Retinal pigment epithelial cell (primary cell): Measurements from ENCODE around the gene NOSIP.
"Not testable (repeated sequence)": the region's sequence is repeated elsewhere in the genome, so short reads cannot be mapped to it uniquely, and the experiment has no call there.

Experiments
- DNase-seq: peaks from one replicate; pipeline ENCODE4 v3.0.0-alpha.2; 2010; ENCODE audit warnings: low read depth
- H3K4me3 ChIP-seq: 2 replicates; pipeline ENCODE4 v1.5.1; 2011; ENCODE audit warnings: mild to moderate bottlenecking, low read length, control low read depth, moderate library complexity
- TF ChIP-seq, protein P1 (sequence below): conservative IDR thresholded peaks from 2 replicates; pipeline ENCODE4 v1.5.1; 2011; ENCODE audit warnings: low read depth, low read length, control low read depth, inconsistent platforms

The NOSIP gene, protein sequence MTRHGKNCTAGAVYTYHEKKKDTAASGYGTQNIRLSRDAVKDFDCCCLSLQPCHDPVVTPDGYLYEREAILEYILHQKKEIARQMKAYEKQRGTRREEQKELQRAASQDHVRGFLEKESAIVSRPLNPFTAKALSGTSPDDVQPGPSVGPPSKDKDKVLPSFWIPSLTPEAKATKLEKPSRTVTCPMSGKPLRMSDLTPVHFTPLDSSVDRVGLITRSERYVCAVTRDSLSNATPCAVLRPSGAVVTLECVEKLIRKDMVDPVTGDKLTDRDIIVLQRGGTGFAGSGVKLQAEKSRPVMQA

DNA sequence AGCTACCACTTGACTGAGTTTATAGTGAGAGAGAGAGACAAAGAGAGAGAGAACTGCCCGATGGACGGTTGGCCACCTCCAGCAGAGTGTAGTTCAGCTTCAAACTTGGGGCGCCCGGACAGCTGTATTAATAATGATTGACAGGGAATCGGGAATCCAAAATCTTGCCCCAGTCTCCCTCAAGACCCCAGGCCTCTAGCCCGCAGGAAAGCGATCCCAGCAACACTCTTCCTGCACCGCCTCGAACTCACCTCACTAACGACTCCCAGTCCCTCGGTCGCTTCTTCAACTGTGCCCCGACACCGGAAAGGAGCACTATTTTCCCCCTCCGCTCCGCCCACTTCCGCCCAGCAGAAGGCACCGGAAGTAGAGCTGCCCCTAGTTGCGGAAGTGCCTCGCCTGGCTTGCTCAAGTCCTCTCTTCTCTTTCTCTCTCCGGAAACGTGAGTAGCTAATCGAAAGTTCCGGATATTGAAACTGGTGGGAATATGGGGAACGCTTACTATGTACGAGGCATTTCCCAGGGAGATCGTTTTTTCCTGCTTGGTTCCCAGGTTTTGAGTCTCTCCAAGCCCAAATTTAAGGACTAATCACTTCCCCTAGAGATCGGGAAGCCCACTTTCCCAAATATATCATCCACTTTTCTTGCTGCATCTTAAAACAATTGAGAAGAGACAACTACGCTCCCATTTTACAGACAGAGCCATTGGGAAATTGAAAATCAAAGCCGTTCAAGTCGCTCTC, at the start of gene NOSIP:
NOSIP (minus strand) TSS at position 293 of the 743 bp plus-strand sequence. CDS start 19,865 bp downstream, outside the sequence.
- peak; percentile 87 for DNase-seq
- peak within 1 kb of the TSS; percentile 99 for H3K4me3 ChIP-seq
- TF ChIP-seq, protein P1, sequence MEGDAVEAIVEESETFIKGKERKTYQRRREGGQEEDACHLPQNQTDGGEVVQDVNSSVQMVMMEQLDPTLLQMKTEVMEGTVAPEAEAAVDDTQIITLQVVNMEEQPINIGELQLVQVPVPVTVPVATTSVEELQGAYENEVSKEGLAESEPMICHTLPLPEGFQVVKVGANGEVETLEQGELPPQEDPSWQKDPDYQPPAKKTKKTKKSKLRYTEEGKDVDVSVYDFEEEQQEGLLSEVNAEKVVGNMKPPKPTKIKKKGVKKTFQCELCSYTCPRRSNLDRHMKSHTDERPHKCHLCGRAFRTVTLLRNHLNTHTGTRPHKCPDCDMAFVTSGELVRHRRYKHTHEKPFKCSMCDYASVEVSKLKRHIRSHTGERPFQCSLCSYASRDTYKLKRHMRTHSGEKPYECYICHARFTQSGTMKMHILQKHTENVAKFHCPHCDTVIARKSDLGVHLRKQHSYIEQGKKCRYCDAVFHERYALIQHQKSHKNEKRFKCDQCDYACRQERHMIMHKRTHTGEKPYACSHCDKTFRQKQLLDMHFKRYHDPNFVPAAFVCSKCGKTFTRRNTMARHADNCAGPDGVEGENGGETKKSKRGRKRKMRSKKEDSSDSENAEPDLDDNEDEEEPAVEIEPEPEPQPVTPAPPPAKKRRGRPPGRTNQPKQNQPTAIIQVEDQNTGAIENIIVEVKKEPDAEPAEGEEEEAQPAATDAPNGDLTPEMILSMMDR: no peak

DNA sequence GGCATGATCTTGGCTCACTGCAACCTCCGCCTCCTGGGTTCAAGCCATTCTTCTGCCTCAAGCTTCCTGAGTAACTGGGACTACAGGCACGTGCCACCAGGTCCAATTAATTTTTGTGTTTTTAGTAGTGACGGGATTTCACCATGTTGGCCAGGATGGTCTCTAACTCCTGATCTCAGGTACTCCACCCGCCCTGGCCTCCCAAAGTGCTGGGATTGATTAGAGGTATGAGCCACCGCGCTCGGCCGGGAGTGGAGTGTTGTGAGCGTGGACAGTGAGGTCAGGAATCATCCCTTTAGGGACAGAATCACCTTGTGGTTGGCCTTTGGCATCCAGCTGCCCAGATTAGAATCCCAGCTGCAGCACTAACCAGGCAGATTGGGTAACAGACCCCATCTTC, 49.3 kb upstream of the NOSIP start:
- TF ChIP-seq, protein P1: no peak
- DNase-seq: no peak
- no peak overlapping the region for H3K4me3 ChIP-seq

DNA sequence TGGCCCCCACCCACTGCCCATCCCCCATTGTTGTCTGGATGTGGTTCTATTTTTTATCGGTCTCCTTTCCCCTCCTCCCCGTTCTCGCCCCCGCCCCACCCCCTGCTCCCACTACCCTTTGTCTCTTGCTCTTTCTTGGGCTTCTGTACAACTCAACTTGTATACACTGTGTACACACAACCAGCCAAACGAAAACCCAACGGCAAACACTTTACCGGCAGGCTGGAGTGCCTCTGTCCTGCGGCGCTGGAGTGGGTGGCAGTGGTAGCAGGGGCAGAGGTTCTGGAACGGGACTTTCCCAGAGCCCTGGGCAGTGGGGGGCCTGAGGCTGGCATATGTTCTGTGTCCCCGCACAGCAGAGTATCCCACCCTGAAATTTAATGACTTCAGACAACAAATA, 45.9 kb upstream of the NOSIP start:
- no peak overlapping the region for H3K4me3 ChIP-seq
- DNase-seq: no peak
- TF ChIP-seq, protein P1: no peak

DNA sequence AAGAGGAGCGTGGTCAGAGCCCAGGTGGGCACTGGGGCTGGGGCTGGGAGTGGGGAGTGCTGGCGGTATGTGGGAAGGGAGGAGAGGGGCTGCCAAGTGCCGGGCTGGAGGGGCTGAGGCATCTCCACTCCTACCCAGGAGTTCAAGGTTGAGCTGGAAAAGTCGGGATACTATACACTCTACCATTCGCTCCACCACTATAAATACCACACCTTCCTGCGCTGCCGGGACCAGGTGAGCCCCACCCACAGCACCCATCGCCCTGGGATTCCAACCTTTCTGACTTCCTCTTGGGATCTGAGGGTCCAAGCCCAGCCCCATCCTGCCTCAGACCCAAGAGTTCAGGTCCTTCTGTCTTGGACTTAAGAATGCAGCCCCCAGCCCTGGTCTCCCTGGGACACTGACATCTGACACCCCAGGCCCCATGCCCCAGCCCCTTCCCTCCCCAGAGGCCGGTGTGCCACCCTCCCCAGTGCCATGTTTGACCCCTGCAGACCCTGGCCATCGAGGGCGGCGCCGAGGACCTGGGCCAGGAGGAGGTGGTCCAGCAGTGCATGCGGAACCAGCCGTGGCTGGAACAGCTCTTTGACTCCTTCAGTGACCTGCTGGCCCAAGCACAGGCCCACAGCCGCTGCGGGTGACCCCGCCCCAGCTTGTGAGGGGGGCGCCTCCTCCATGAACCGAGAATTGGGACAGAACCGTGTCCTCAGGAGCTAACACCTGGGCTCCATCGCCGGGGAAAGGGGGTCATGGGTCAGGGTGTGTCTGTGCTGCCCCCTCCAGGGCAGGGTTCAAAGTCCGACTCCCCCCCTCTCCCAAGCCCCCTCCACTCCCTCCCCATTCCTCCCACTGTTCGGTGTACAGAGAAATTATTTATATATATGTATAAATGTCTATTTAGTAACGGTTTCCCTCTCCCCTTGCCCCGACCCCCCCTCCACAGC, 44.9 kb upstream of the NOSIP start:
- no peak for DNase-seq
- no peak overlapping the region for H3K4me3 ChIP-seq
- TF ChIP-seq, protein P1: no peak

DNA sequence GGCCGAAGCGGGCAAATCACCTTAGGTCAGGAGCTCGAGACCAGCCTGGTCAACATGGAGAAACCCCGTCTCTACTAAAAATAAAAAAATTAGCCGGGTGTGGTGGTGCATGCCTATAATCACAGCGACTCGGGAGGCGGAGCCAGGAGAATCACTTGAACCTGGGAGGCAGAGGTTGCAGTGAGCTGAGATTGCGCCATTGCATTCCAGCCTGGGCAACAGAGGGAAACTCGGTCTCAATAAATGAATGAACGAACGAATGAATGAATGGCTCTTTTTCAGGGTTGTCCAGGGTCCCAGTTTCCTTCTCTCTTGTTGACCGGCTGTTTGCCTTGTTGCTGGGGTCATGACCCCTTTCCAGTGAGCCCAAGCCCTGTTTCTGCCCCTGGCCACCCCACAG, 37.5 kb upstream of the NOSIP start:
- H3K4me3 ChIP-seq, DNase-seq: not testable (repeated sequence)

DNA sequence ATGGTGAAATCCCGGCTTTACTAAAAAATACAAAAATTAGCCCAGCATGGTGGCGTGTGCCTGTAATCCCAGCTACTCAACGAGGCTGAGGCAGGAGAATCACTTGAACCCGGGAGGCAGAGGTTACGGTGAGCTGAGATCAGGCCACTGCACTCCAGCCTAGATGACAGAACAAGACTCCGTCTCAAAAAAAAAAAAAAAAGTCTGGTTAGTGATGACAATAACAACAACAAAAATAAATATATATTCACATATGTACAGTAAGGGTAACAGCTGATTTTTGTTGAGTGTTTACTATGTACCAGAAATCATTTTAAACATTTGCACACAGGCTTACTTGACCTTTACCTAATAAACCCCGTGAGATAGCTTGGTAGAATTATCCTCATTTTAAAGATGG, 36.6 kb upstream of the NOSIP start:
- H3K4me3 ChIP-seq: no peak overlapping the region
- TF ChIP-seq, protein P1: no peak
- no peak for DNase-seq

DNA sequence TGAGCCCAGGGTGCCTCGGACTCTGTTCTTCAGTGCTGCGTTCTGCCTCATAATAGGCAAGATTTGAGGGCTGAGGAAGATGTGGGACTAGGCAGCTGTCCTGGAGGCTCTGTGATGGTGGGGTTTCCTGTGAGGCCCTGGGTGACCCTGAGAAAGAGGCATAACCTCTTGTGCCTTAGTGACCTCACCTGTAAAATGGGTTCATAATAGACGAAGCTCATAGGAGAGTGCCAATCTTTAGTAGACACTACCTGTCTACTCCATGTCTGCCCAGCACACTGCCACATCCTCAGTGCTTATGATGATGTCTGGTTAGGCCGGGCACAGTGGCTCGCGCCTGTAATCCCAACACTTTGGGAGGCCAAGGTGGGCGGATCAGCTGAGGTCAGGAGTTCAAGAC, 36.2 kb upstream of the NOSIP start:
- TF ChIP-seq, protein P1: no peak
- DNase-seq: no peak
- H3K4me3 ChIP-seq: no peak overlapping the region
